ENCODE data around the gene CCDC88A.
"Not testable (repeated sequence)": the region's sequence is repeated elsewhere in the genome, so short reads cannot be mapped to it uniquely, and the experiment has no call there.

The CCDC88A gene

GRCh38 chr2:55403256-55403998 lies 16.2 kb downstream of the CCDC88A start:
- Histone ChIP-seq H3K27ac (ENCODE audit: low read length) (no peak overlapping the region), H3K4me1 (ENCODE audit: control insufficient read depth, low read depth, low read length) (no peaks in the 10 kb centered on the region), H3K27me3 (ENCODE audit: control insufficient read depth, insufficient read depth, low read length) (no peaks in the 10 kb centered on the region), H3K36me3 (ENCODE audit: control insufficient read depth, low read depth, low read length) (peaks cover 3% of the 10 kb centered on the region), H3K4me3 (ENCODE audit: low read length) (no peak overlapping the region), H3K9me3 (ENCODE audit: control insufficient read depth, low read depth, low read length) (no peaks in the 10 kb centered on the region), H3K9ac (ENCODE audit: low read length) (no peak overlapping the region)

GRCh38 chr2:55401124-55401523 lies 18.5 kb downstream of the CCDC88A start:
- Histone ChIP-seq H3K4me1 (ENCODE audit: control insufficient read depth, low read depth, low read length) (no peaks in the 10 kb centered on the region), H3K27ac (ENCODE audit: low read length) (no peak overlapping the region), H3K4me3 (ENCODE audit: low read length) (no peak overlapping the region), H3K9me3 (ENCODE audit: control insufficient read depth, low read depth, low read length) (no peaks in the 10 kb centered on the region), H3K9ac (ENCODE audit: low read length) (no peak overlapping the region), H3K27me3 (ENCODE audit: control insufficient read depth, insufficient read depth, low read length) (no peaks in the 10 kb centered on the region), H3K36me3 (ENCODE audit: control insufficient read depth, low read depth, low read length) (peaks cover 3% of the 10 kb centered on the region)

GRCh38 chr2:55400332-55400731 lies 19.3 kb downstream of the CCDC88A start:
- Histone ChIP-seq H3K9ac (ENCODE audit: low read length) (no peak overlapping the region), H3K27me3 (ENCODE audit: control insufficient read depth, insufficient read depth, low read length) (no peaks in the 10 kb centered on the region), H3K27ac (ENCODE audit: low read length) (no peak overlapping the region)

GRCh38 chr2:55399815-55400214 lies 19.8 kb downstream of the CCDC88A start:
- Histone ChIP-seq H3K4me1 (ENCODE audit: control insufficient read depth, low read depth, low read length) (no peaks in the 10 kb centered on the region), H3K9ac (ENCODE audit: low read length) (no peak overlapping the region), H3K27ac (ENCODE audit: low read length) (no peak overlapping the region), H3K9me3 (ENCODE audit: control insufficient read depth, low read depth, low read length) (no peaks in the 10 kb centered on the region), H3K4me3 (ENCODE audit: low read length) (no peak overlapping the region), H3K27me3 (ENCODE audit: control insufficient read depth, insufficient read depth, low read length) (no peaks in the 10 kb centered on the region), H3K36me3 (ENCODE audit: control insufficient read depth, low read depth, low read length) (no peaks in the 10 kb centered on the region)

More at GRCh38 chr2:55400332-55400731, 19.3 kb downstream of the CCDC88A start:
- no peaks in the 10 kb centered on the region for H3K4me1 ChIP-seq (ENCODE audit: control insufficient read depth, low read depth, low read length)
- peaks cover under 1% of the 10 kb centered on the region for H3K36me3 ChIP-seq (ENCODE audit: control insufficient read depth, low read depth, low read length)
- no peak overlapping the region for H3K4me3 ChIP-seq (ENCODE audit: low read length)
- H3K9me3 ChIP-seq (ENCODE audit: control insufficient read depth, low read depth, low read length), result no peaks in the 10 kb centered on the region

- H3K9me3 ChIP-seq (ENCODE audit: control insufficient read depth, low read depth, low read length), result no peaks in the 10 kb centered on the region
- H3K27ac ChIP-seq (ENCODE audit: low read length), result no peak overlapping the region
- H3K36me3 ChIP-seq (ENCODE audit: control insufficient read depth, low read depth, low read length), result no peaks in the 10 kb centered on the region
- no peaks in the 10 kb centered on the region for H3K27me3 ChIP-seq (ENCODE audit: control insufficient read depth, insufficient read depth, low read length)
- no peaks in the 10 kb centered on the region for H3K4me1 ChIP-seq (ENCODE audit: control insufficient read depth, low read depth, low read length)
- H3K4me3 ChIP-seq (ENCODE audit: low read length), result no peak overlapping the region
- no peak overlapping the region for H3K9ac ChIP-seq (ENCODE audit: low read length)
Observed at GRCh38 chr2:55395724-55396605, 23.7 kb downstream of the CCDC88A start.

- no peaks in the 10 kb centered on the region for H3K36me3 ChIP-seq (ENCODE audit: control insufficient read depth, low read depth, low read length)
- no peaks in the 10 kb centered on the region for H3K4me1 ChIP-seq (ENCODE audit: control insufficient read depth, low read depth, low read length)
- no peak overlapping the region for H3K27ac ChIP-seq (ENCODE audit: low read length)
- no peak overlapping the region for H3K4me3 ChIP-seq (ENCODE audit: low read length)
- no peaks in the 10 kb centered on the region for H3K27me3 ChIP-seq (ENCODE audit: control insufficient read depth, insufficient read depth, low read length)
- H3K9ac ChIP-seq (ENCODE audit: low read length), result no peak overlapping the region
- no peaks in the 10 kb centered on the region for H3K9me3 ChIP-seq (ENCODE audit: control insufficient read depth, low read depth, low read length)
Observed at GRCh38 chr2:55391615-55392242, 27.9 kb downstream of the CCDC88A start.

GRCh38 chr2:55391155-55391554 lies 28.5 kb downstream of the CCDC88A start:
- Histone ChIP-seq H3K9ac (ENCODE audit: low read length) (no peak overlapping the region), H3K27ac (ENCODE audit: low read length) (no peak overlapping the region), H3K4me3 (ENCODE audit: low read length) (no peak overlapping the region), H3K36me3 (ENCODE audit: control insufficient read depth, low read depth, low read length) (no peaks in the 10 kb centered on the region), H3K9me3 (ENCODE audit: control insufficient read depth, low read depth, low read length) (no peaks in the 10 kb centered on the region), H3K4me1 (ENCODE audit: control insufficient read depth, low read depth, low read length) (no peaks in the 10 kb centered on the region), H3K27me3 (ENCODE audit: control insufficient read depth, insufficient read depth, low read length) (no peaks in the 10 kb centered on the region)

GRCh38 chr2:55385516-55385915 lies 34.1 kb downstream of the CCDC88A start:
- H3K27ac ChIP-seq (ENCODE audit: low read length); H3K36me3 ChIP-seq (ENCODE audit: control insufficient read depth, low read depth, low read length); H3K4me3 ChIP-seq (ENCODE audit: low read length); H3K27me3 ChIP-seq (ENCODE audit: control insufficient read depth, insufficient read depth, low read length); H3K9me3 ChIP-seq (ENCODE audit: control insufficient read depth, low read depth, low read length); H3K4me1 ChIP-seq (ENCODE audit: control insufficient read depth, low read depth, low read length); H3K9ac ChIP-seq (ENCODE audit: low read length): not testable (repeated sequence)

- Histone ChIP-seq H3K27ac (ENCODE audit: low read length) (no peak overlapping the region), H3K4me1 (ENCODE audit: control insufficient read depth, low read depth, low read length) (no peaks in the 10 kb centered on the region), H3K9me3 (ENCODE audit: control insufficient read depth, low read depth, low read length) (no peaks in the 10 kb centered on the region), H3K27me3 (ENCODE audit: control insufficient read depth, insufficient read depth, low read length) (no peaks in the 10 kb centered on the region), H3K9ac (ENCODE audit: low read length) (no peak overlapping the region), H3K36me3 (ENCODE audit: control insufficient read depth, low read depth, low read length) (no peaks in the 10 kb centered on the region), H3K4me3 (ENCODE audit: low read length) (no peak overlapping the region)
Observed at GRCh38 chr2:55384786-55385185, 34.9 kb downstream of the CCDC88A start.

GRCh38 chr2:55371376-55371775 lies 48.3 kb downstream of the CCDC88A start:
- Histone ChIP-seq H3K9me3 (ENCODE audit: control insufficient read depth, low read depth, low read length) (no peaks in the 10 kb centered on the region), H3K27me3 (ENCODE audit: control insufficient read depth, insufficient read depth, low read length) (no peaks in the 10 kb centered on the region), H3K4me3 (ENCODE audit: low read length) (no peak overlapping the region), H3K27ac (ENCODE audit: low read length) (no peak overlapping the region), H3K9ac (ENCODE audit: low read length) (no peak overlapping the region), H3K4me1 (ENCODE audit: control insufficient read depth, low read depth, low read length) (no peaks in the 10 kb centered on the region), H3K36me3 (ENCODE audit: control insufficient read depth, low read depth, low read length) (peaks cover 4% of the 10 kb centered on the region)

- Histone ChIP-seq H3K9me3 (ENCODE audit: control insufficient read depth, low read depth, low read length) (no peaks in the 10 kb centered on the region), H3K4me1 (ENCODE audit: control insufficient read depth, low read depth, low read length) (no peaks in the 10 kb centered on the region), H3K9ac (ENCODE audit: low read length) (no peak overlapping the region), H3K36me3 (ENCODE audit: control insufficient read depth, low read depth, low read length) (peaks cover 4% of the 10 kb centered on the region), H3K27ac (ENCODE audit: low read length) (no peak overlapping the region), H3K27me3 (ENCODE audit: control insufficient read depth, insufficient read depth, low read length) (no peaks in the 10 kb centered on the region), H3K4me3 (ENCODE audit: low read length) (no peak overlapping the region)
Observed at GRCh38 chr2:55370208-55370607, 49.4 kb downstream of the CCDC88A start.
